ENCODE measurements around the gene EPHA6.

EPHA6 gene

GRCh38 chr3:97673357-97673997, 859.1 kb downstream of the EPHA6 start:
- DNase-seq (ENCODE audit: low read depth in 1 of 2, low spot score in 1 of 2), result no peak
- TF ChIP-seq JUND (IDR thresholded peaks at IDR 0.05; ENCODE audit: low read depth), result no peak
- in situ Hi-C loops (cut with HindIII; ENCODE audit: low pct_unique_long_range_greater_than_20kb, low sequenced_read_pairs), result no loop called here

DNA sequence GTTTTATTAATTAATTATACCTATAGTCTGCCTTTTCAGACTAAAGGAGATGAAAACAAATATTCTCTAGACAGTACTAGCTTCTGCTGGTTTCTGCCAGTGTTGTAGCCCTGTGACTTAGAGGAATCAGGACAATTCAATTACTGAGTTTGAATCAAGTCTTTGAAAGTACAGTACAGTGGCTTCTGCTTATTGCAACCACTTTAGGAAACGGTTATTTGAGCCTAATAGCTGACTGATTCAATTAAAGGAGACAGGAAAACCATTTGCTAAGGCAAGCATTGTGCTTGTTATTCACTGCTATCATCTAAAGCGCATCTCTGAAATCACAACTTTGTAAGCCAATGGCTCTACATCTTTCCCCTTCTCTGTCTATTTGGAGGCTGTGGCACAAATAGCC, 860.1 kb downstream of the EPHA6 start:
- in situ Hi-C loops (cut with HindIII; ENCODE audit: low pct_unique_long_range_greater_than_20kb, low sequenced_read_pairs), result no loop called here
- TF ChIP-seq JUND (IDR thresholded peaks at IDR 0.05; ENCODE audit: low read depth), result no peak
- DNase-seq (ENCODE audit: low read depth in 1 of 2, low spot score in 1 of 2), result no peak

GRCh38 chr3:97680210-97680609, 865.8 kb downstream of the EPHA6 start:
- in situ Hi-C loops (cut with HindIII; ENCODE audit: low pct_unique_long_range_greater_than_20kb, low sequenced_read_pairs), result no loop called here

DNA sequence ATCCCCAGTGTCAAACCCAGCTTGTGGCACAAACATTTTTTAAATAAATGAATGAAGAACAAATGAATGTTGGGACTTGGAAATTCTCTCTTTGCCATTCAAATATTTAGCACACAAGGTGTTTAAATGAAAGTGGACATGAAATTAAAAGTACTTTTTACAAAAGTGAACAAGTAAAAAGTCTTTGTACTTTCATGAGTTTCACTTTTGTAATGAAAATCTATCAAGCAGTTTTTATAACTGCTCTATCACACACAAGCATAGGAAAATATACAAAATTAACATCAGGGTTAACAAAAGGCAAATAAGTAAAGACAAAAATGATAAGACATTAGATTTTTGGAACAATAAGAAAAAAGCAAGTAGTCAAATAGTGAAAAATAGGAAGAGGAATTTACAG, 866.3 kb downstream of the EPHA6 start:
- in situ Hi-C loops (cut with HindIII; ENCODE audit: low pct_unique_long_range_greater_than_20kb, low sequenced_read_pairs), result no loop called here
- no peak for DNase-seq (ENCODE audit: low read depth in 1 of 2, low spot score in 1 of 2)
- TF ChIP-seq JUND (IDR thresholded peaks at IDR 0.05; ENCODE audit: low read depth), result no peak

More at GRCh38 chr3:97680210-97680609, 865.8 kb downstream of the EPHA6 start:
- TF ChIP-seq JUND (IDR thresholded peaks at IDR 0.05; ENCODE audit: low read depth), result no peak
- DNase-seq (ENCODE audit: low read depth in 1 of 2, low spot score in 1 of 2), result no peak

GRCh38 chr3:97684490-97684889, 870.1 kb downstream of the EPHA6 start:
- DNase-seq (ENCODE audit: low read depth in 1 of 2, low spot score in 1 of 2), result no peak
- TF ChIP-seq JUND (IDR thresholded peaks at IDR 0.05; ENCODE audit: low read depth), result no peak
- in situ Hi-C loops (cut with HindIII; ENCODE audit: low pct_unique_long_range_greater_than_20kb, low sequenced_read_pairs), result no loop called here

DNA sequence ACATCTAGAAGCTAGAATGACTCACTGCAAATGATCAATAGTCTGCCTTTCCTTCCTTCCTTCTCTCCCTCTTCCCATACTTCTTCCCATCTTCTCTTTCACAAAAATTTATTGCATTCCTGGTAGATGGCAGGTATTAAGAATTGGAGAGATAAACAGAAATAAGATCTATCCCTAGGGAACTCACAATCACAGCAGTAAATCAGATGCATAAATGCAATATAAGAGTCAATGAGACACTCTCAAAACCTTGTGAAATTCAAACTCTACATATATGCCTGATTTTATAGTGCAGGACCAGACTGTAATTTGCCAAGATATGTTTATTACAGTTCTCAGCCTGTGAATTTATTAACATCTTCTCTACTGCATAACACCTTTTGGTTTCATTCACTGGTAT, 871.9 kb downstream of the EPHA6 start:
- DNase-seq (ENCODE audit: low read depth in 1 of 2, low spot score in 1 of 2), result no peak
- no peak for TF ChIP-seq JUND (IDR thresholded peaks at IDR 0.05; ENCODE audit: low read depth)
- in situ Hi-C loops (cut with HindIII; ENCODE audit: low pct_unique_long_range_greater_than_20kb, low sequenced_read_pairs), result no loop called here

GRCh38 chr3:97687734-97688133, 873.3 kb downstream of the EPHA6 start:
- in situ Hi-C loops (cut with HindIII; ENCODE audit: low pct_unique_long_range_greater_than_20kb, low sequenced_read_pairs), result no loop called here
- DNase-seq (ENCODE audit: low read depth in 1 of 2, low spot score in 1 of 2), result peak in 1 of 2 experiments; percentile 8

GRCh38 chr3:97689111-97689510, 874.7 kb downstream of the EPHA6 start:
- DNase-seq (ENCODE audit: low read depth in 1 of 2, low spot score in 1 of 2), result no peak
- TF ChIP-seq JUND (IDR thresholded peaks at IDR 0.05; ENCODE audit: low read depth), result no peak

More at GRCh38 chr3:97687734-97688133, 873.3 kb downstream of the EPHA6 start:
- no peak for TF ChIP-seq JUND (IDR thresholded peaks at IDR 0.05; ENCODE audit: low read depth)

GRCh38 chr3:97689962-97690361, 875.6 kb downstream of the EPHA6 start:
- no peak for DNase-seq (ENCODE audit: low read depth in 1 of 2, low spot score in 1 of 2)
- TF ChIP-seq JUND (IDR thresholded peaks at IDR 0.05; ENCODE audit: low read depth), result no peak
- in situ Hi-C loops (cut with HindIII; ENCODE audit: low pct_unique_long_range_greater_than_20kb, low sequenced_read_pairs), result no loop called here

More at GRCh38 chr3:97689111-97689510, 874.7 kb downstream of the EPHA6 start:
- in situ Hi-C loops (cut with HindIII; ENCODE audit: low pct_unique_long_range_greater_than_20kb, low sequenced_read_pairs), result no loop called here

DNA sequence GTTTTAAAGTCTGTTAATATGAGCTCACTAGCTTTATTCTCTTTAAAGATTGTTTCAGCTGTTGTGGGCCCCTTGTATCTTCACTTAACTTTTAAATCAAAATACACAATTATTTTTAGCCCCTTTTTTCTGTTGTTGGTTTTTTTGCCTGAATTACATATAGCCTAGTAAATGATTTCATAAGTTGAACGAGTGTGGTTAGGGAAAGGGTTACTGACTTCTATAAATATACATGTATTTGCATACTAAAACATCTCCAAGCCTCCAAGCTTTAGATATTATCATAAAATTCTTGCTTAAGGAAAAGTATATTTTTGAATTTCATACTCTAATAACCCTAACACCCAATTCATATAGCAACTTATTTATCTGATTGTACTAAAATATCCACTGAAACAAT, 877.0 kb downstream of the EPHA6 start:
- no peak for DNase-seq (ENCODE audit: low read depth in 1 of 2, low spot score in 1 of 2)
- in situ Hi-C loops (cut with HindIII; ENCODE audit: low pct_unique_long_range_greater_than_20kb, low sequenced_read_pairs), result no loop called here
- TF ChIP-seq JUND (IDR thresholded peaks at IDR 0.05; ENCODE audit: low read depth), result no peak

DNA sequence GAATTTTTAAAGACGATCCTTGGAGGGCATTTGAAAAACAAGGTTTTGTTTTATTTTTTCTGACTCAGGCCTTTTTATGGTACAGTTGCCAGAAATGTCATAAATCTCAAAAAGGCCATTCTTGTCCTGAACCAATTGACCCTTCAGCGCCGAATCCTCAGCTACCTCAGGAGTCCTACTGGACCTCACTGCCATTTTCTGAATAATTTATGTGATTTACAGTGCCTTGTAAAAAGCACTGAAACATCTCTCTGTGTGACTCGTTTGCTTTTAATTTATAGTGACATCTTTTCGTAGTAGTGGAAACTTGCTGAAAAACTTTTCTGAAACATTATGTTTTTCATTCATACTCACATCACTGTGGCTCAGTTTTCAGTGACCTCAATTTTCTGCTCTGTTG, 878.0 kb downstream of the EPHA6 start:
- no peak for TF ChIP-seq JUND (IDR thresholded peaks at IDR 0.05; ENCODE audit: low read depth)
- in situ Hi-C loops (cut with HindIII; ENCODE audit: low pct_unique_long_range_greater_than_20kb, low sequenced_read_pairs), result no loop called here
- DNase-seq (ENCODE audit: low read depth in 1 of 2, low spot score in 1 of 2), result no peak

DNA sequence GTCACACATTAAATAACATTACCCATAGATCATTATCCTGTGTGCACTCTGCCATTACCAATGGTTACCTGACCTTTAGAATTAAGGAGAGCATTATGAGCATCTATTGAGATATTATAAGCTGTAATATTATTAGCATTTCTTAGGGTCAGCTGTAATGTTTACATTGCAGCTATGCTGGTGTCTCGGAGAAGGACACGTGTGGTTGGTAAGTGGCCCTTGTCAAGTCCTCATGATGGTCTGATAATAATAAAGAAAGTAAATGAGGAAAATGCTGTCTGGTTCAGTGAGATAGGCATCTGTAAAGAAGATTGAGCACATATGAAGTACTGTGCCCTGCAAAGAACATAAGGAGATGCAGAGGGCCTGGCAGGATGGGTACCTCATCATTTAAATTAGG, 878.4 kb downstream of the EPHA6 start:
- DNase-seq (ENCODE audit: low read depth in 1 of 2, low spot score in 1 of 2), result no peak
- no peak for TF ChIP-seq JUND (IDR thresholded peaks at IDR 0.05; ENCODE audit: low read depth)
- in situ Hi-C loops (cut with HindIII; ENCODE audit: low pct_unique_long_range_greater_than_20kb, low sequenced_read_pairs), result no loop called here

DNA sequence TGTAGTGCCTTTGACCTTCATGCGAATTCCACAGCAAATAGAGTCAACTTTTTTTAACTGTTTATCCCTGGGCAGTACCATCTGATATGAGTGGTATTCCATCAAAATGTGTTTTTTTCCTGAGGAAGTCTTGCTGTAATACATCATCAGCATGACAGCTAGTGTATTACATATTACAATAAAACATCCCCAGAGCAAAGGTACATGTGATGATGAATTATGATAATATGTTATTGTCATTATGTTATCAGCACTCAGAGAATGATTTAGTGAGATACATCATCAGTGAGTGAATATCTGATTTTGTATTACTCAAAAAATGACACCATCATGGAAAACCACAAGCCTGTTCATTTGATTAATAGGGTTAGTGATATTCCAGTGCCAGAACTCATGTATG, 880.5 kb downstream of the EPHA6 start:
- no peak for TF ChIP-seq JUND (IDR thresholded peaks at IDR 0.05; ENCODE audit: low read depth)
- no peak for DNase-seq (ENCODE audit: low read depth in 1 of 2, low spot score in 1 of 2)
- in situ Hi-C loops (cut with HindIII; ENCODE audit: low pct_unique_long_range_greater_than_20kb, low sequenced_read_pairs), result no loop called here

DNA sequence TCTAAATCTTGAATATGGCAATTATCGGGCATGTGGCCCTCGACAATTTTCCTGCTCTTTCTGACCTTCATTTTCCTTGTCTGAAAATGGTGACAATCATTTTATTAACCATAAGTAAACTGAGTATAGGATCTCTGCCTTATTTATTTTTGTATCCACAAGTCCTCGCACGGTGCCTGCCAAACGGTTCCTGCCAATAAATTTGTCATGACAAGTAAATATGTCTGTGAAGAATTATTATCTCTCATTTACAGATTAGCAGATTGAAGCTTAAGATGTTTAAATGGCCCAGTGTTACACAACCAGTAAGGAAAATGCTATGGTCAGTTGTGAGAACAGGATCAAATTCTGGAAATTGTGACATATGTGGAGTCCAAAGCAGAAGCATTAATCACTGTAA, 884.3 kb downstream of the EPHA6 start:
- no peak for TF ChIP-seq JUND (IDR thresholded peaks at IDR 0.05; ENCODE audit: low read depth)
- no peak for DNase-seq (ENCODE audit: low read depth in 1 of 2, low spot score in 1 of 2)
- in situ Hi-C loops (cut with HindIII; ENCODE audit: low pct_unique_long_range_greater_than_20kb, low sequenced_read_pairs), result no loop called here

All from T47D (cell line).